HG03354 (cell line): ENCODE measurements around the gene PHF21B.

ENCODE experiments used
- ATAC-seq: cut with Tn5 transposase; IDR thresholded peaks from one replicate; pipeline ENCODE4 v1.9.1; 2021; ENCODE audit warnings: mild to moderate bottlenecking; ENCODE audit not compliant: unreplicated experiment, poor library complexity, severe bottlenecking

The PHF21B gene

GRCh38 chr22:45019861-45020655 is 10.3 kb upstream of the PHF21B start:
- ATAC-seq = no peak

- no peak for ATAC-seq
These were observed 4.8 kb upstream of the PHF21B start for GRCh38 chr22:45014654-45015053.

GRCh38 chr22:45013138-45013537 is 3.3 kb upstream of the PHF21B start:
- no peak for ATAC-seq

- ATAC-seq = no peak
These were observed 711 bp upstream of the PHF21B start for GRCh38 chr22:45010532-45010900.

- ATAC-seq = no peak
These were observed 827 bp downstream of the PHF21B start for GRCh38 chr22:45008751-45009605.

GRCh38 chr22:45008186-45008681 is 1.6 kb downstream of the PHF21B start:
- no peak for ATAC-seq

GRCh38 chr22:45007391-45008185 is 2.2 kb downstream of the PHF21B start:
- ATAC-seq = no peak

- no peak for ATAC-seq
These were observed 2.8 kb downstream of the PHF21B start for GRCh38 chr22:45006964-45007390.

- no peak for ATAC-seq
These were observed 3.5 kb downstream of the PHF21B start for GRCh38 chr22:45006111-45006963.

- no peak for ATAC-seq
These were observed 8.2 kb downstream of the PHF21B start for GRCh38 chr22:45001653-45002052.

GRCh38 chr22:45000330-45000729 is 9.5 kb downstream of the PHF21B start:
- no peak for ATAC-seq

GRCh38 chr22:44999687-45000086 is 10.1 kb downstream of the PHF21B start:
- ATAC-seq = no peak

- no peak for ATAC-seq
These were observed 10.6 kb downstream of the PHF21B start for GRCh38 chr22:44999231-44999630.

- ATAC-seq = no peak
These were observed 11.5 kb downstream of the PHF21B start for GRCh38 chr22:44998296-44998695.

GRCh38 chr22:44997060-44997459 is 12.7 kb downstream of the PHF21B start:
- no peak for ATAC-seq

- no peak for ATAC-seq
These were observed 13.2 kb downstream of the PHF21B start for GRCh38 chr22:44996648-44997047.

GRCh38 chr22:44996120-44996519 is 13.7 kb downstream of the PHF21B start:
- ATAC-seq = no peak

- no peak for ATAC-seq
These were observed 14.1 kb downstream of the PHF21B start for GRCh38 chr22:44995715-44996114.

- ATAC-seq = no peak
These were observed 14.7 kb downstream of the PHF21B start for GRCh38 chr22:44995105-44995514.
